Hematopoietic multipotent progenitor cell treated with erythropoietin and hydrocortisone succinate and interleukin-3 and kit ligand, for 4 days (in vitro differentiated cells): ENCODE measurements around the gene P2RX7.
A peak's percentile ranks its signal among the peaks of the same experiment; 100 is the strongest.
"Not testable (repeated sequence)": the region's sequence is repeated elsewhere in the genome, so short reads cannot be mapped to it uniquely, and the experiment has no call there.

Source experiments
- DNase-seq: peaks from one replicate; pipeline ENCODE4 v3.0.0-alpha.2; 2015

The P2RX7 gene

DNA sequence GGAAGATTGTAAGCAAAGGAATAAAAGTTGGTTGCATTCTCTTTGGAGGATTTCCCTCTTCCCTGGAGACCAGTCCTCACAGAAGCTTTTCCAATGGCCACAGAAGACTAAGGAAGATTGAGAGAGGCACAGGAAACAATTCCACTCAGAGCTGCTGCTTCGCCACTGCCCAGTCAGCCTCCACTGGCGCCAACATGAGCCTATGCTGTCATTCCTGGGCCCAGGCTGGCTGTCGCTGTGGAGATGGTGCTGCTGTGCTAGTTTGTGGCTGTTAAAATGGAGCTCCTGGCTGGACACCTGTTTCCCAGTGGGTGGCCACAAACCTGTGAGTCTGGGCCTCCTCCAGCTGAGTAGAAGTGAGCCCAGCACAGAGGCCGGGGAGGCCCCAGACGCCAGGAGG is 6.6 kb downstream of the P2RX7 start:
- no peak for DNase-seq

DNA sequence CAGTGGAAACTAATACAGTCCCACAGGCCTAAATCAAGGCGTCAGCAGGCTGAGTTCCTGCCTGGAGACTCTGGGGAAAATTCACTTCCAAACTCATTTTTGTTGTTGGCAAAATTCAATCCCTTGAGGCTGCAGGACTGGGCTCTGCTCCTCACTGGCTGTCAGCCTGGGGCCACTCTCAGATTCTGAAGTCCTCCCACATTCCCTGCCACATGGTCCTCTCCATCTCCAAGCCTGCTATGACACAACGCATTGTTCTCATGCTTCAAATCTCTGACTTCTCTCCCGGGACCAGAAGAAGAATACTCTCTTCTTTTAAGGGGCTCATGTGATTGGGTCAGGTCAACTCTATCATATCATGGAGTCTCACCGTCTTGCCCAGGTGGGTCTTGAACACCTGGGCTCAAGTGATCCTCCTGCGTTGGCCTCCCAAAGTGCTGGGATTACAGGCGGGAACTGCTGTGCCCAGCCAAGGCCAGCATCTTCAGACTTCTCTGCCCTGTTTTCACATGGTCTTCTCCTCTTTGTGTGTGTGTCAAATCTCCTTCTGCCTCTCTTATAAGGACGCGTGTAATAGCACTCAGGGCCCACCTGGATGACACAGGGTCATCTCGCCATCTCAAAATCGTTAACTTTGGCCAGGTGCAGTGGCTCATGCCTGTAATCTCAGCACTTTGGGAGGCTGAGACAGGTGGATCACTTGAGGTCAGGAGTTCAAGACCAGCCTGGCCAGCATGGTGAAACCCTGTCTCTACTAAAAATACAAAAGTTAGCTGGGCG is 9.7 kb downstream of the P2RX7 start:
- DNase-seq: no peak

DNA sequence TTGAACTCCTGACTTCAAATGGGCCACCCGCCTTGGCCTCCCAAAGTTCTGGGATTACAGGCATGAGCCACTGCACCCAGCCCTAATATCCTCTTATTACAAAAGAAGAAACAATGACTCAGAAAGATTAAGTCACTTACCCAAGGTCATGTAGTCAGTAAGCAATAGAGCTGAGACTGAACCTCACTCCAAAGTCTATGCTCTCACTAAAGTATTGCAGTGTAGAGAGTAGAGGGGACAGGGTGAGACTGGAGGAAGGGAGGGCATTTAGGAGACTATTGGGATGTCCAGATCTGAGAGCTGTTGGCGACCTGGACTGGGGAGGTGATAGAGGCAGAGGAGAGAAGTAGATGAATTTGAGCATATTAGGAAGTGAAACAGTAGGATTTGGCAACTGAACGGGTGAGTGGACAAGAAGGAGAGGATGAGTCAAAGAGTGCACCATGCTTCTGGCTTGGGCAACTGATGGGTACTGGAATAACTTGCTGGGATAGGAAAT is 11.8 kb downstream of the P2RX7 start:
- DNase-seq: no peak

DNA sequence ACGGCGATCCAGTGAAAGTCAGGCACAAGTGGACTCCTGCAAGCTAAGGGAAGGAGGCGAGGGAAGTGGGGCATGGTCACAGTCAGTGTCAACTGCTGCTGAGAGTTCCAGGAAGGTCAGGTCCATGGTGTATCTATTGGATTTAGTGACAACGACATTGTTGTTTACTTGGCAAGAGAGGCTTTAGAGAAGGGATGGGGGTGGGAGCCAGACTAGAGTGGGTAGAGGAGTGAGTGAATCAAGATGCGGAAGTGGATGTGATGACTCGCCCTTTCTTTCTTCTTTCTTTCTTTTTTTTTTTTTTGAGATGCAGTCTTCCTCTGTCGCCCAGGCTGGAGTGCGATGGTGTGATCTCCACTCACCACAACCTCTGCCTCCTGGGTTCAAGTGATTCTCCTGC is 12.5 kb downstream of the P2RX7 start:
- DNase-seq: peak; percentile 64

DNA sequence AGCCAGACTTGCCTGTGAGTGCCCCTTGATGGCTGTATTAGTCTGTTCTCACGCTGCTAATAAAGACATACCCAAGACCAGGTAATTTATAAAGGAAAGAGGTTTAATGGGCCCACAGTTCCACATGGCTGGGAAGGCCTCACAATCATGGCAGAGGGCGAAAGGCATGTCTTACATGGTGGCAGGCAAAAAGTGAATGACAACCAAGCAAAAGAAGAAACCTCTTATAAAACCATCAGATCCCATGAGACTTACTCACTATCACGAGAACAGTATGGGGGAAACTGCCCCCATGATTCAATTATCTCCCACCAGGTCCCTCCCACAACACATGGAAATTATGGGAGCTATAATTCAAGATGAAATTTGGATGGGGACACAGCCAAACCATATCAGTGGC is 16.6 kb downstream of the P2RX7 start:
- not testable (repeated sequence) for DNase-seq

DNA sequence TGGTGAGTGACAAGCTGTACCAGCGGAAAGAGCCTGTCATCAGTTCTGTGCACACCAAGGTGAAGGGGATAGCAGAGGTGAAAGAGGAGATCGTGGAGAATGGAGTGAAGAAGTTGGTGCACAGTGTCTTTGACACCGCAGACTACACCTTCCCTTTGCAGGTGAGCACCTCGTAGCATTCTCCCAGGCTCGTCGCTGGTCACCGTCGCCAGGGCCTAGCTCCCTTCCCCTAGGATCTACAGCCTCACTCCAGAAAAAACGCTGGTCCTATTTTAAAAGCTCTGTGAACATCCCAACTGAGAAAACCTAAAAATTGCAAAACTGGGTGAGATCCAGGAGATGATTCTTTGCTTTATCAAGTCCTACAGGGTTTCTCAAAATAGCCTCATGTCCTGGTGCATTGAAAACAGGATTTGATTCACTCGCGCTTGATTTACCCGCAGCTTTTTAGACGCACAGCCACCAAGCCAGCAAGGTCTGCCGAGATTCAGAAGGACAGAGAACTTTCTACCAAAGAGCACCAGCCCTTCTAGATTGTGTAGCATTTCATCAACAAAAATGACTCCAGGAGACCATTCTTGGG is 22.2 kb downstream of the P2RX7 start:
- no peak for DNase-seq

DNA sequence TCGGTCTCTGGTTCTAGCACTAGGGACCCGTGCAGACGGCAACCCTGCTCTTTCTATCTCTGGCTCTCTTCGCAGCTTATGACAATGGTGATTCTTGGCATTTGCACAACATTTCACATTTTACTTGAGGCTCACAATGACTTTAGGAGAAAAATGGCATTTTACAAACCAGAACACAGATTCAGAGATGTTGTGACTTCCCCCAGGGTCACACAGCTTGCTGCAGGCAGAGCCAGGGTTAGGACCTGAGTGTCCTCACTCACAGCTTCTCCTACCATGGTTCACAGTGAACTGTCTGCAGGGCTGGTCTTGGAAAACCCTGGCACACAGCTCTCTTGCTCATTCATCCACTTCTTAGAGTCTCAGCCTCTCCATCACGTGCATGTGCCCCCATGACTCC is 23.7 kb downstream of the P2RX7 start:
- DNase-seq: no peak

DNA sequence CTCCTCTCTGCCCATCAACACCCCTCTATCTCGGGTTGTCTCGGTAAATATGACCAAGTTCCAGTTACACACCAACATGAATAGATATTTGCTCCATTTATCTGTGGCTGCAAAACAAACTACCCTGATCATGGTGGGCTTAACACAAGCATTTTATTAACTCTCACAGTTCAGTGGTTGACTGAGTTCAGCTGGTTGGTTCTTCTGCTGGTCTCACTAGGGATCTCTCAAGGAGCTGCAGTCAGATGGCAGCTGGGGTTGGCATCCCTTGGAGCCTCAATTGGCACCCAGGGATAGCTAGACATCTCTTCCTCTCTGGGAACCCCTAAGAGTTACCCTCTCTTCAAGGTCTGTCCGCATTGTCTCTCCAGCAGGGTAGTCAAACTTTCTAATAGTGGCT is 25.4 kb downstream of the P2RX7 start:
- no peak for DNase-seq

DNA sequence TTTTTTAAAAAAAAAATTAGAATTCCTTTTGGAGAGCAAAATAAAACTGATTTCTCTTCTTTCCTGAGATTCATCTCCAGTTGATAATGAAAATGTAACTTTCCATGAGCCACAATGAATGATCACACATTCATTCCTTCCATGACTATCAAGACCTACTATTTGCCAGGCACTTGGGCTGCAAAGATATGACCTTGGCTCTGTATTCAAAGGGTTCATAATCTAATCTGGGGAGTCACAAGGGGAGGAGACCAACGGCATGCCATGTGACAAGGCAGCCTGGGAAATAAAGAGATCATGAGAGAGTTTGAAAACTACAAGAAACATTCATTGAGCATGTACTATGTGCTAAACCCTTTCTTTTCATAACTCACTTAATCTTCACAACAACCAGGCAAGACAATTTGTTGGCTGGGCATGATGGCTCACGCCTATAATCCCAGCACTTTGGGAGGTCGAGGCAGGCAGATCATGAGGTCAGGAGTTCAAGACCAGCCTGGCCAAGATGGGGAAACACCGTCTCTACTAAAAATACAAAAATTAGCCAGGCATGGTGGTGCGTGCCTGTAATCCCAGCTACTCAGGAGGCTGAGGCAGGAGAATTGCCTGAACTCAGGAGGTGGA is 26.2 kb downstream of the P2RX7 start:
- DNase-seq: peak; percentile 51

DNA sequence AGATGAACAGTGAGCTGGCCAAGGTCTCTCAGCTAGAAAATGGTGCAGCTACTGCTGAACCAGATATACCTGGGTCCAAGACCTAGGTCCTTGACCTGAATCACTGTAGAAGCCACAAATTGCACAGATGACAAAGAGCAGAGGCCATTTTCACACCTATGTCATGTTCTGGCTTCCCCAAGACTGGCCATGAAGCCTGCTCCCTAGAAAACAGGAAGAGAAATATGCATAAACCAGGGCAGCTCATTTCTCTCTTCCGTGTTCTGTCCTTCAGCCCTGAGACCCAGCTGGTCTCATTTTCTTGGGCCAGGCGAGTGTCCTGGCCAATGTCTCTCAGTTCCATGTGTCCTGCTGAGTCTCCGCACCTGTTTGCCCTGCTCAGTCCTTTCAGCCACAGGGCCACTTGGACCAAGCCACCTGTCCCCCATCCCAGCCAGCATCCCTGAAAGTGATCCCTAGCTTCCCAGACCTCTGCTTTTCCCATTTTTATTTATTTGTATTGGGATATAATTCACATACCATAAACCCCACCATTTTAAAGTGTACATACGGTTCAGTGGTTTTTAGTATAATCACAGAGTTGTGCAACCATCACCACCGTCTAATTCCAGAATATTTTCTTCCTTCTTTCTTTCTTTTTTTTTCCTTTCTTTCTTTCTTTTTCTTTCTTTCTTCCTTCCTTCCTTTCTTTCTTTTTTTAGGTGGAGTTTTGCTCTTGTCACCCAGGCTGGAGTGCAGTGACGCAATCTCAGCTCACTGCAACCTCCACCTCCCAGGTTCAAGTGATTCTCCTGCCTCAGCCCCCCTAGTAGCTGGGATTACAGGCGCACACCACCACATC is 27.0 kb downstream of the P2RX7 start:
- DNase-seq: no peak

DNA sequence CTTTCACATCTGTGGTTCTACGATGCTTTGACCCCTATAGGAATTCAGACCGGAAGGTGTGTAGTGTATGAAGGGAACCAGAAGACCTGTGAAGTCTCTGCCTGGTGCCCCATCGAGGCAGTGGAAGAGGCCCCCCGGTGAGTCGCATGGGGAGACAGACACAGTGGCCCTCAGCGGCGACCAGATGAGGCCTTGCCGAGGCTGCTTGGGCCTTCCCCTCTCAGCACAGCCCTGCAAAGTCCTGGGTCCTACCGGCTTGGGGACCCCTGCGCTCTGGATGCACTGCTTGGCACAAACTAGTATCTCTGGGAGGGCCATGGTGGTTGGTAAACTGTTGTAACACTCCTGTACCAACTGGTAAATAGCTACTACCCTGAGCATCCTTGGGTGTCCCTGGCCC is 29.7 kb downstream of the P2RX7 start:
- DNase-seq: no peak

DNA sequence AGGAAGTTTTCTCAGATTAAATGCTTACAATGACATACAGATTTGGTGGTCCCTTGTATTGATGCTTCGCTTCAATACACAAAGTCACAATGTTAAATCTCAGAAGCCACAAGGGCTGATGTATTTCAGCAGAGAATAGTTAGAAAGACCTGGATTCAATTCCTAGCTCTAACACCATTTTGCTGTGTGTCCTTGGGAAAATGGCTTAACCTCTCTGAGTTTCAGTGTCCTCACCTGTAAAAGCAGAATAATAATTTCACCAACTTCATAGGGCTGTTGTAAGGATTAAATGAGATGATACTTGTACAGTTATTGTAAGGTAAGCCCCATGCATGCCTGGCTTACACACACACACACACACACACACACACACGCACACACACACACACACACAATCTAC is 30.3 kb downstream of the P2RX7 start:
- DNase-seq: no peak

DNA sequence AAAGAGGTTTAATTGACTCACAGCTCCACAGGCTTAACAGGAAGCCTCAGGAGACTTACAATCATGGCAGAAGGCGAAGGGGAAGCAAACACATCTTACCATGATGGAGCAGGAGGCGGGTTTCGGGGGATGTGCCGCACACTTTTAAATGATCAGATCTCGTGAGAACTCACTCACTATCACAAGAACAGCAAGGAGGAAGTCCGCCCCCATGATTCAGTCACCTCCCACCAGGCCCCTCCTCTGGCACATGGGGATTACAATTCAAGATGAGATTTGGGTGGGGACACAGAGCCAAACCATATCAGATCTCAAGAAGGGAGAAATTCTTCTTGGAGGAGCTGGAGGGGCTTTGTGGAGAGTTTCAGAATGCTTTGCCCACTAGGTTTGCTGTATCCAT is 32.2 kb downstream of the P2RX7 start:
- DNase-seq: peak; percentile 10

DNA sequence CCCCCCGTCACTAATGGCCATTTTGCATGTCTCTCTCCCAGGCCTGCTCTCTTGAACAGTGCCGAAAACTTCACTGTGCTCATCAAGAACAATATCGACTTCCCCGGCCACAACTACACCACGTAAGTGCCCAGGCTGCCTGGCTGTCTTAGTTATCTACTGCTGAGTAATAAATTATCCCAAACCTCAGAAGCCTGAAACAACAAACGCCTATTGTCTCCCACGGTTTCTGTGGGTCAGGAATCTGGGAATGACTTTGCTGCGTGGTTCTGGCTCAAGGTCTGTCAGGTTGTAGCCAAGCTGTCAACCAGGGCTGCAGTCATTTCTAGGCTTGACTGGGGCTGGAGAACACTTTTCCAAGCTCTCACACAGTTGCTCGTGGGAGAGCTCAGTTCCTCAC is 32.6 kb downstream of the P2RX7 start:
- no peak for DNase-seq

DNA sequence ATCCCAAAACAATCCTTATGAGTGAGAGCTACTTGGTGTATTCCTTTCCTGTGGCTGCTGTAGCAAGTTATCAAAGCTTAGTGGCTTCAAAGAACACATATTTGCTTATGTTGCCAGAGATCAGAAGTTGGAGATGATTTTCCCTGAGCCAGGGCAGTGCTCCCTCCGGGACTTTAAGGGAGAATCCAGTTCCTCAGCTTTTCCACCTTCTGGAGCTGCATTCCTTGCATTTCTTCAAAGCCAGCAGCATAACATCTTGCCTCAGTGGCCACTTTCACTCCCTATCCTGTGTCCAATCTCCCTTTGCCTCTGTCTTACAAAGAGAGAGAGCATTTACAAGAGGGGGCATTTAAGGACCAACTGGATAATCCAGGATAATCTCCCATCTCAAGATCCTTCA is 33.7 kb downstream of the P2RX7 start:
- DNase-seq: no peak

DNA sequence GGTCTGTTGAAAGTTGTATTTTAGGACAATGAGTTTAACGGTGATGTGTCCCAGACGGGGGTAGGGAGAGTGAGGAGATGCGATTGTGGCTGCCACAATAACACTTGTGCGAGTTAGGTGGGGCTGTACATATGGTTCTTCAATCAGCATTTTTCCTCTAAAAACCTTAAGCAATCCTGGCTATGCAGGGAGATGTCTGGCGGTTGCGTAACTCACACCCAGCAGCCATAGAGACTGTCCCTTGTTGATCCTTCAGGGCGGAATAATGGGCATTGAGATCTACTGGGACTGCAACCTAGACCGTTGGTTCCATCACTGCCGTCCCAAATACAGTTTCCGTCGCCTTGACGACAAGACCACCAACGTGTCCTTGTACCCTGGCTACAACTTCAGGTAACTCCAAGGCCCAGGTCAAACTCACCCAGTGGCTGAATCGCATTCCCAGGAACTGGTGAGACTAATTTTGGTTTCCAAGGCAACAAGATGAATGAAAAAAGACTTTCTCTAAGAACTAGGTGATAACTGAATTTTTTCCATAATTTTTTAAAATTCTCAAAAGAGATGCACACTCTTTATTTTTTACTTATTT is 34.6 kb downstream of the P2RX7 start:
- peak; percentile 19 for DNase-seq

DNA sequence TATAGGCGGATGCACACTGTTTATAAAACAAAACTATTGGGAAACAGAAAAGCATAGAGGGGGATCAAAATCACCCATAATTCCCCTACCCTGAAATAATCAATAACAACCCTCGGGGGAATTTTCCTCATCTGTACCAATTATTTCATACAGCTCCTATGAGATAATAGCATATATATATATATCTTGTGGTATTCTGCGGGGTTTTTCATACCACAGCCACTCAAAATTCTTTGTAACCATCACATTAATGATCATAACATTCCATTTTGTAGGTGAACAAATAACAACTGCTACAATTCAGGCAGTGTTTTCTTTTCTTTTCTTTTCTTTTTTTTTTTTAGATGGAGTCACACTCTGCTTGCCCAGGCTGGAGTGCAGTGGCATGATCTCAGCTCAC is 35.3 kb downstream of the P2RX7 start:
- no peak for DNase-seq

DNA sequence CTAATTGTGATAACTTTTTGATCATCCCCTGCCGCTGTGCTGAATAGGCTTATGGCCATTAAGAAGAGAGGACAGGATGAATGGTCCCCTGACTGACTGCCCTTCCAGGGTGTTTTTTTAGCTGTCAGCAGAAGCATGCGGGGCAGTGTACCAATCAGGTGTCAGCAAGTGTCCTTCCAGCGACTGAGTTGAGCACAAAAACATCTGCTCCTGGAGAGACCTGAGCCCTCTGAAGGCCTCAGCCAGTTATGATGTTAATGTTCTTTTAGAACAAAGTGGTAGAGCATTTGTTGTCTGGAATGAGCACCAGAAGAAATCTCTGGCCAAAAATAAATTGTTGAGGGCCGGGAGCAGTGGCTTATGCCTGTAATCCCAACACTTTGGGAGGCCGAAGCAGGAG is 37.5 kb downstream of the P2RX7 start:
- no peak for DNase-seq

DNA sequence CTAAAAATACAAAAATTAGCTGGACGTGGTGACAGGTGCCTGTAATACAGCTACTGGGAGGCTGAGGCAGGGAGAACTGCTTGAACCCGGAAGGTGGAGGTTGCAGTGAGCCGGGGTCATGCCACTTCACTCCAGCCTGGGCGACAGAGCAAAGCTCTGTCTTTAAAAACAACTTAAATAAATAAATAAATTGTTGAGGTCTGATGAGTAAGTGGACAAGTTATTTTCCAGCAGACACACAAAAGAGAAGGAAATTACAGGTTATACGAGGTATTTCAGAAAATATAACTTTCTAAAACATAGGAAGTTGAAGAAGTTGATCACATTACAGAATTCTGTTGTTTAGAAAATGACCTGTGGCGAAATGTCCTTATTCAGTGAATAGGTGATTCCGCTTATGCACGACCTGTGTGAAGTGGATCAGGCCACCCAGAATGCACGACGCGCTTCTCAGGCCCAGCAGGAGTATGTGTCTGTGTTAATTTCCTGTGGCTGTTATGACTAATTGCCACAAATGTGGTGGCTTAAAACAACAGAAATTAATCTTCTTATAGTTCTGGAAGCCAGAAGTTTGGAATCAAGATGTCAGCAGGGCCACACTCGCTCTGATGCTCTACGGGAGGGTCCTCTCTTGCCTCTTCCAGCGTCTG is 38.1 kb downstream of the P2RX7 start:
- DNase-seq: no peak

DNA sequence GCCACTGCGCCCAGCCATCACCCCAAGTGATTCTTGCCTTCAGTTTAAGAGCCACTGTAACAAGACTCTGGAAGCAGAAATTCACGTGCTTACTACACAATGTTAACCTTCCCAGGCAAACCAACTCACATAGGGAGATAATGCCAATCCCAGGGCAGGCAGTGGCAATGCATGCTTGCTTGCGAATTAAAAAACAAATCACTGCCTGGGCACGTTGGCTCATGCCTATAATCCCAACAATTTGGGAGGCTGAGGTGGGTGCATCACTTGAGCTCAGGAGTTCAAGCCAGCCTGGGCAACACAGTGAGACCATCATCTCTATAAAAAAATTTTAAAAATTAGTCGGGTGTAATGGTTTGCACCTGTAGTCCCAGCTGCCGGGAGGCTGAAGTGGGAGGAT is 39.5 kb downstream of the P2RX7 start:
- no peak for DNase-seq

DNA sequence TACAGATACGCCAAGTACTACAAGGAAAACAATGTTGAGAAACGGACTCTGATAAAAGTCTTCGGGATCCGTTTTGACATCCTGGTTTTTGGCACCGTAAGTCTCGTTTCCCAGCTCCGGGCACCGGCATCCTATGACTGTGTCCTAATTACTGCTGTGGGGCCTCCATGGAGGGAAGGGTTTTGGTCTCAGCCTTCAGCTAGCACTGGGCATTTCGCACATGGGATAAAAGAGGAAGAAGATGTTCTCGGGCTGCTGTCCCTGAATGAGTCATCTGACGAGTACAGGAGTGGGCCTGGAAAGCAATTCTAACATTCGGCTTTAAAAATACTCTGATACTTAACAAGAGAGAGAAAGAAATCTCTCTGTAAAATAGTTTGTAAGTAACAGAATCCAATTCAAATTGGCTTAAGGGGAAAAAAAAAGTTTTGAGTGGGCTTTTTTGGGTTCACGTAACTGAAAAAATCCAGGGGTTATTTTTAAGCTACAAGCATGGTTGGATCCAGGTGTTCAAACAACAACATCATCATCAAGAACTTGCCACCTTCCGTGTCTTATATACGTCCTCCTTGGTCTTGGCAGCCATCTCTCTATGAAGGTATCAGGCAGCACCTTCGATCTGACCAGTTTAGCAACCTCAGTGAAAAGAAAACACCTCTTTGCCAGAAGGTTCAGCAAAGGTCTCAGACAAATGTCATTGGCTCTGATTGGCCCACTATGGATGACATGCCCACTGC is 42.9 kb downstream of the P2RX7 start:
- DNase-seq: peak; percentile 68
